Activated T-cell treated with anti-CD3 and anti-CD28 coated beads, Interleukin-2, amount 50 U/mL, for 48 hours (primary cell): ENCODE data around the gene VPS37C.
"Not testable (repeated sequence)": the region's sequence is repeated elsewhere in the genome, so short reads cannot be mapped to it uniquely, and the experiment has no call there.

Experiments used
- DNase-seq, 2 experiments: peaks; one replicate each; pipeline ENCODE4 v3.0.0-alpha.2; 2020

Gene VPS37C

DNA sequence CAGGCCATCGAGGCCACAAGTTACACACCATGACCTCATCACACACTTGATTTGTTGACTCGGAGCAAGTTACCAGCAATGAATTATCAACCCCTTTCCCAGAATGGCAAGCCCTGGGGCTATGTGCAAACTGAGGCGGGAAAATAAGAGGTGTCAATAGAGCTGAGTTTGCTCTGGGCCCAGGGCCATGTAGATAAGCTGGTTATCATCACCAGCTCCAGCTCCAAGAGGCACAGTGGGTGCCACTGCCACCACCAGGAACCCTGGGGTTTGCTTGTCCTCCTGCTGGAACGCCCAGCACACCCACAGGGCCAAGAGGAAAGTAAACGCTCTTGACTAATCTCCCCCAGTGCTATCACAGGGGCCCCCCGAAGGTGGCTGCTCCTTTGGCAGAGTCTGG lies 13.0 kb upstream of the VPS37C start:
- DNase-seq: no peak

DNA sequence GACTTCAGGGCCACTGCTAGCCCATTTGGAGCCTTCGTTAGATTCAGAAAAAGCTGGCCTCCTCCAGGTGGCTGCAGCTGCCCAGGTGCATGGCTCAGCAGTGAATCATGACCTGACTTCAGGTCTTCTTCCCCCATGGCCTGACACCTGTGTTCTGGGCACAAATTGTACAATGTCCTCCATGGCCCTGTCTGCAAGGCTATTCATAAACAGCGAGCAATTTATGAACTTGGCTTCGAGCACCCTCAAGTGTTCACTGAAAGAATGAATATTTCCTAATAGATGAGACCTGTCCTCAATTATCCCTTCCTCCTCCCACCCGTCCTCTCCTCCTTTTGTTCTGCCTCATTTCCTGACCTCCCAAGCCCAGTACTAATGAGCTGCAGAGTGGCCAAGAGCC lies 12.2 kb upstream of the VPS37C start:
- DNase-seq: no peak

DNA sequence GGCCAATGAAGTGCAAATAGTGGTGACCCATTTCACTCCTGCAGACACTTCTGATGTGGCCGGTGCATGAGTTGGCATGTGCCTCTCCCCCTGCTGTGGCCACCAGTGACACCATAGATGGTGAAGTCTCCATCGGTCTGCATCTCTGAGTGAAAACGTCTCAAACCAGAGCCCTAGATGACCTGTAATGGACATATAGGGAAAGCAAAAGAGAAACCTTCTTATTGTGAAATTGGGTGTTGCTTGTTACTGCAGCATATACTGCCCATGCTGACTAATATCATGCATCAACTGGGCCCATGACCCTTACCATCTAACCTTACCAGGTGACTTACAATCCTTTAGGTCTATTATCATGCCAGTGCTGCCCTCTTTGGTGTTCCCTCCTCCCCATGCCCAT lies 11.7 kb upstream of the VPS37C start:
- no peak for DNase-seq

DNA sequence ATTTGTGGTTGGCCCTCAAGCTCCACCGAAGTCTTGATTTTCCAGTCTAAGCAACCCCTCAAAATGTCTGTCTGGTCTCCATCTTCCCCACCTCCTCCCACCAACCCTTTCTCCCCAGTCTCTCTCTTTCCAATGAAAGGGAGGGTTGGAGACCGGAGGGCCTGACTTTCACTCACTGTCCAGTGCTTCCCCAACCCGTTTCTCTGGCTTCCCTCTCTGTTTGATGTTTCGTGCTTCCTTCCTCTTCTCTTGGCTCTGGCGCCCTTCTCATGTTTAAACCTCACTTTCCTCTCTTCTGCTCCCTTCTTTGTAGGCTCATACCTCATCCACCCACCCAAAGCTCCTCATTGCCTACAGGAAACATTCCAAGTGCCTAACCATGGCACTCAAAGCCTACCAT lies 11.1 kb upstream of the VPS37C start:
- no peak for DNase-seq

DNA sequence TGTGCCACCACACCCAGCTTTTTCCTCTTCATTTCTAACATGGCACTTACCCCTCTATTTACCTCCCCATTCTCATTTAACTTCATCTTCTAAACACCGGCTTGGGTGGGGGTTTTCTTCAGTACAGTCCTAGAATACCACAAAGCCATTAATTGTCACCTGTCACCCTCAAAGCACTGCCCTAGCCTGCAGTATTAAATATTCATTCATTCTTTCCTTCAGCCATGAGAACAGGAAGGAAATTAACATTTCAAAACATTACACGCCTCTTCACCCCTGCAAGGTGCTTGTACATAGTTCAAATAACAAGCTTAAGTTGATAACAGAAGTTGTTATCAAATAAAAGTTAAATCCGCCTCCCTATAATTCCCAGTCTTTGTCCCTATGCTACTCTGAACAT lies 10.7 kb upstream of the VPS37C start:
- DNase-seq: no peak

DNA sequence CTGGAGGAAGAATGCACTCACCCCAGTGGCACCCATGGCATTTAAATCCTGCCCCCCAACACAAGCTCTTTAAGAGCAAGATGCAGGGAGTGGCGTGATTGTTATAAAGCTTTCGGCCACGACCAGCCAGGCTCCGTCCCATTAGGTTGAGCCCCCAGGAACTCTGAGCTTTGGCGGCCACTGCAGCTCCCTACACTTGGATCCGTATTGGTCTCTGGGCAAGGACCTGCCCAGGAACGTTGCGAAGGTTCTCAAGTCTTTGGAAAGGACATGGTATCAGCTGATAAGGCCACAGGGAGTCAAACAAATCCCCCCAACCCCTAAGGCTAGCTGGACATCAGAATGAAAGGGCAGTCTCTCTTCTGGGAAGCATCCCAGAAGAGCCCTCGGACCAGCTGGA lies 9.3 kb upstream of the VPS37C start:
- DNase-seq: no peak

DNA sequence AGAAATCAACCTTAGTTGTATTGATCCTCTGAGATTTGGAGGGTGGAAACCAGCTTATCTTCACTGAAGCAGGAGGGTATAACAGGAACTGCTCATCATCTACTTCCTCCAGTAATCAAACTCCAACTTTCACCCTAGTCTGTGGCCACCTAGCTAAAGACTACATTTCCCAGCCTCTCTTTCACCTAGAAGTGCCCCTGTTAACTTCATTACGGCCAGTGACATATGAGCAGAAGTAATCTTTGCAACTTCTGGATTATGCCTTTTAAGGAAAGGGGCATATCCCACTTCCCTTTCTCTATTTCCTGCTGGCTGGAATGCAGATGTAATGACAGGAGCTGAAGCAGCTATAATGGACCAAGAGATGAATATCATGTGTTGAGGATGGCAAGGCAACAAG lies 7.6 kb upstream of the VPS37C start:
- no peak for DNase-seq

DNA sequence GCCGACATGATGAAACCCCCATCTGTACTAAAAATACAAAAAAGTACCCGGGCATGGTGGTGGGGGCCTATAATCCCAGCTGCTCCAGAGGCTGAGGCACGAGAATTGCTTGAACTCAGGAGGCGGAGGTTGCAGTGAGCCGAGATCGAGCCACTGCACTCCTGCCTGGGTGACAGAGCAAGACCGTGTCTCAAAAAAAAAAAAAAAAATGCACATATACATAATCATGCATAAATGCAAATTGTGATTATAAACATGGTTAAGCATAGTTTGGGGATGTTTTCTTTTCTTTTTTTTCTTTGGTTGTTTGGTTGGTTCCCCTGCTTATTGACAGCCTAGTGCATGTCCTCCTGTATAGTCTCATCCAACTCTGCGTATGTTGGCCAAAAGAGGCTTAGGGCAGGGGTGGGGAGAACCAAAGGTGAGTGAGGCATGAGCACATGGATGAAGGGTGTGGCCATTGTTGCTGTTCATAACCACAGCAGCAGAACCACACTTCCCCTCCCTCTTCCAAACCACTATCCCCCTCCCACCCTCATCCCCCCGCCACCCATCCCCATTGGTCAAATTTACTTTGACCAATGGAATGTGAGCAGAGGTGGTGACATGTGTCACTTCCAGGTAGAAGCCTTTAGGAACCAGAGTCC lies 6.9 kb upstream of the VPS37C start:
- no peak for DNase-seq

DNA sequence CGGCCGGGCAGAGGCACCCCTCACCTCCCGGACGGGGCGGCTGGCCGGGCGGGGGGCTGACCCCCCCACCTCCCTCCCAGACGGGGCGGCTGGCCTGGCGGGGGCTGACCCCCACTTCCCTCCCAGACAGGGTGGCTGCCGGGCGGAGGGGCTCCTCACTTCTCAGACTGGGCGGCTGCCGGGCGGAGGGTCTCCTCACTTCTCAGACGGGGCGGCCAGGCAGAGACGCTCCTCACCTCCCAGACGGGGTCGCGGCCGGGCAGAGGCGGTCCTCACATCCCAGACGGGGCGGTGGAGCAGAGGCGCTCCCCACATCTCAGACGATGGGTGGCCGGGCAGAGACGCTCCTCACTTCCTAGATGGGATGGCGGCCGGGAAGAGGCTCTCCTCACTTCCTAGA lies 5.1 kb upstream of the VPS37C start:
- not testable (repeated sequence) for DNase-seq

DNA sequence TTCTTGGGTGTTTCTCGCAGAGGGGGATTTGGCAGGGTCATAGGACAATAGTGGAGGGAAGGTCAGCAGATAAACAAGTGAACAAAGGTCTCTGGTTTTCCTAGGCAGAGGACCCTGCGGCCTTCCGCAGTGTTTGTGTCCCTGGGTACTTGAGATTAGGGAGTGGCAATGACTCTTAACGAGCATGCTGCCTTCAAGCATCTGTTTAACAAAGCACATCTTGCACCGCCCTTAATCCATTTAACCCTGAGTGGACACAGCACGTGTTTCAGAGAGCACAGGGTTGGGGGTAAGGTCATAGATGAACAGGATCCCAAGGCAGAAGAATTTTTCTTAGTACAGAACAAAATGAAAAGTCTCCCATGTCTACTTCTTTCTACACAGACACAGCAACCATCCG lies 4.6 kb upstream of the VPS37C start:
- DNase-seq: not testable (repeated sequence)

DNA sequence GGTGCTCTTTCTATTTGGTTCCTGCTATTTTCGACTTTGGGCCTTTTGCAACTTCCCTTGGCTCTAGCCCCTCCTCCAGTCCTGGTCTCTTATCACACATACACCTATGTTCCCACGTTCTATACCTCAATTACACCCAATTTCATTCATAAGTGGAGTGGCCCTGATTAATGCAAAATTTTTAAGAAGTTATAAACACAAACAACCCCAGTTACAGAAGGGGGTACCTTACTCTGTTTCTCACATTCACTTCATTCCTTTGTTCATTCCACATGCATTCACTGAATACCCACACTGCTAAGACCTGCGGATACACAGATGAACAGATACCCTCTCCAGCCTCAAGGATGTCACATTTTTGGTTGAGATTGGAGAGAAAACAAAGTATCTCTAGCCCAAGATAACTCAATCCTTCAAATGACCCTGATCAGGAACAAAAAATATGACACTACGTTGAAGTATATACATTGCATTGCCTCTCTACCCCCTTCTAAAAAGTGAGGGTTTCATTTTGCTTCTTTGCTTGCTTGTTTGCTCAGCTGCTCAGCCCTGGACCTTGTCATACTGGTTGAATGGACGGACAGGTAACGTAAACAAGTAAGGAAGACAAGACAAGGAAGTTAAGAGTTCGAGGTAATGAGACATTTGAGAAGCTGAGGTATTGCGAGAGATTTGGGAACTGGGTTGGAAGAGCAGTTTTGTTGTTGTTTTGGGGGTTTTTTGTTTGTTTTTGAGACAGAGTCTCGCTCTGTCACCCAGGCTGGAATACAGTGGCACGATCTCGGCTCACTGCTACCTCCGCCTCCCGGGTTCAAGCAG lies 3.6 kb upstream of the VPS37C start:
- DNase-seq: no peak

DNA sequence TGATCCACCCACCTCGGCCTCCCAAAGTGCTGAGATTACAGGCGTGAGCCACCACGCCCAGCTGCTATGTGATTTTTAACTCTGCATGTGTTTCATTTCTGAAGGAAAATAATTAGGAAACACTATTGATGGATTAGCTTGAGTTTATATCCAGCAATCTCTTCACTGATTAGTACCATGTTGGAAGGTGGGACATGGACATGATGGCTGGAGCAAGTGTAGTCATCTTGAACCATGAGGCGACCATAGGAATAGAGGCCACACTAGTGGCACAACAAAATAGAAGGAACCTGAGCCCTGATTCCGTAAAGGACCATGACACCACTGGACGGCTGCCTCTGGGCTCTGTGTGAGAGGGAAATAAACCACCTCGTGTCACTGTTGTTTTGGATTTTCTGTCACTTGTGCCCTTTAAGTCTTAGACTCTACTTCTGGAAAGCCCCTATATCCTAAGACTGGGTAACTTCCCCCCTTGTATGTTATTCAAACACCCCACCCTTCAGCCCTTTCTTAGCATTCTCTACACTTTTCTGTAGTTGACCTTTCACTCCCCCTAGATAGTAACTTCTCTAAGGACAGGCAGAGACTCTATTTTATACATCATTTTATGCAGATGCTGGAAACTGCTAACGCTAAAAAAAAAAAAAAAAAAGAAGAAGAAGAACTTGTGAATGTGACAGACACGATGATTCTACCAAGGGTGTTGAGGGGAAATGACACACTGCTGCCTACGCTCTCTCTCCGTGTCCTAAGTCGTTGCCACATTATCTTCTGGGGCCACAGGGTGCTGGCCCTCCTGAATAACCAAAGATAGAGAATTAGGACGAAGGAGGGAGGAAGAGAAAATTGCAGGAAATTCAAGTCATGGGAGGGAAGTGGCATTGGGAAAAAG lies 2.7 kb upstream of the VPS37C start:
- peak in 1 of 2 experiments; percentile 44 for DNase-seq

DNA sequence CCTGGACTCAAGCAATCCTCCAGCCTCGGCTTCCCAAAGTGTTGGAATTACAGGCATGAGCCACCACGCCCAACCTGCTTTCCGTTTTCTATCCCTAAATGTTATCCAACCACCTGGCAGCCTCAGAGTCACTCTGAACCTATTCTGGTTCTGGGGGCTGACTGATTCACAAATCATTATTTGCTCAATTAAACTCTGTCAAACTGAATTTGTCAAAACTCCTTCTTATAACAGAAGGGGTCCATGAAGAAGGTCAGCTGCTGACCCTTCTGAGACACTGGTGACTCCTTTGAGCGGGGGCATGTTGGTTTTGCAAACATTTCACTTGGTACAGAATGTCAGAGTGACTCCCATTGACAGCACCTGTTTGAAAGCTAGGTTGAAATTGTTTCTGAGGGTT lies 1.8 kb upstream of the VPS37C start:
- no peak for DNase-seq

DNA sequence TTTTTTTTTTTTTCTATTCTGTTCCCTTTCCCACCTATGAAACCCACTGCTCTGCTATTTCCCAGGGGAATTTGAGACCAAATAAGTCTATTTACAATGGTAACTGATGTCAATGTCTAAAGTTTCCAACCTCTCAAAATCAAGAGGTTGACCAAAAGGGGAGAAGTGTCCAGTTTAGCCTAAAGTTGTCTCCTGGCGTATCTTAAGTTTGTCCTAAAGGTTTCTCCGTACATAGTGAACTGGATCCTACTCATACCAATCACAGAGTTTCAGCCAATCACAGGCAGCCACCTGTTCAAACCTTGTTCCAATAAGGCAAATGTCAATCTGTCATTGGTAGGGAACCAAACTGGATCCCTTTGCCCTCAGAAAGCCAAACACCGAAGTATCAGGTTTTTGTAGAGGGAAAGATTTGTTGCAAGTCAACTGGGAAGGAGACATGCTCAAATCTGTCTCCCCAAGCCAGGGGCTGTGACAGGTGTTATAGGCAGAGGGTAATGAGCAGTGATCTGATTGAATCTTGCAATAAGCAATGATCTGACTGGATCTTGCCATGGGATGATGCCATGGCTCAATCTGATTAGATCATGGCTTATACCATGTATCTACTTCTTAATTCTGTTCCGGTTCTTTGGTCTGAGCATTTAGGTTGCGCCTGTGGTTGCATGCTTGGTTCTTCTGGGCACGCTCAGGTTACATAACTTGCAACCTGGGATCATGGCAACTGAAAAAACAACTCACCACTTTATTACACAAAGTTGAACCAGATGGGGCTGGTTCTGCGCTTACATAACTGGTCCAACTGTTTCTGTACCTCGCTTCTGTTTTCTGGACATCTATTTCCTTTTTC lies 1.1 kb upstream of the VPS37C start:
- peak; percentile 37 to 39 for DNase-seq

DNA sequence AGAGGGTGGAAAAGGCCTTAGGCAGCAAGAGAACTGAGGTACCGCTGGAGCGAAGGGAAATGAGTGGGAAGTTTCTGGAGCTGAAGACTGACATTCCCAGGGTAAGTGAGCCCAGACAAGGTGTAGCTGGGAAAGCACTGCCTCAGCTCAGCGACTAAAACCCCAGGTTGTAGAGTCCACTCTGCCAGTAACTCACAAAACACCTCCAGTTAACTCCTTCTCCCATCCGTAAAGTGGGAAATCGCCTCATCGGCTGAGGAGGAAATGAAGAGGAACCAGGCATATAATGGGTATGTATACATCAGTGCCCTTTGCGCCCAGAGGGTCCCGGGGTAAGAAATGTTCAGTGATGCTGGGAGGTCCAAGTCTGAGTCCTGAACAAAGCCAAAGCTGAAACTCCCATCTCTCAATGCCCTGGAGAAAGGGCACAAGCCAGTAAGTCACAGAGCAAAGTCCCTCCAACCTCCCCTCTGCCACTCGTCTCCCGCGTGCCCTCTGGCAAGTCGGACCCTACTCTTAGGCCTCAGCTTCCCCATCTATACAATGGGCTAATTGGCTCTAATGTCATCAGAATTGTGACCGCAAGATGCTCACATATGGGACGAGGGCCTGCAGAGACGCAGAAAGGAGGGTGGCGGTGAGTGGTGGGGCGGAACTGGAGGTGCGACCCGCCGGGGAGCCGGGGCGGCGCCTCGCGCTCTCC lies 588 bp downstream of the VPS37C start:
- DNase-seq: no peak

DNA sequence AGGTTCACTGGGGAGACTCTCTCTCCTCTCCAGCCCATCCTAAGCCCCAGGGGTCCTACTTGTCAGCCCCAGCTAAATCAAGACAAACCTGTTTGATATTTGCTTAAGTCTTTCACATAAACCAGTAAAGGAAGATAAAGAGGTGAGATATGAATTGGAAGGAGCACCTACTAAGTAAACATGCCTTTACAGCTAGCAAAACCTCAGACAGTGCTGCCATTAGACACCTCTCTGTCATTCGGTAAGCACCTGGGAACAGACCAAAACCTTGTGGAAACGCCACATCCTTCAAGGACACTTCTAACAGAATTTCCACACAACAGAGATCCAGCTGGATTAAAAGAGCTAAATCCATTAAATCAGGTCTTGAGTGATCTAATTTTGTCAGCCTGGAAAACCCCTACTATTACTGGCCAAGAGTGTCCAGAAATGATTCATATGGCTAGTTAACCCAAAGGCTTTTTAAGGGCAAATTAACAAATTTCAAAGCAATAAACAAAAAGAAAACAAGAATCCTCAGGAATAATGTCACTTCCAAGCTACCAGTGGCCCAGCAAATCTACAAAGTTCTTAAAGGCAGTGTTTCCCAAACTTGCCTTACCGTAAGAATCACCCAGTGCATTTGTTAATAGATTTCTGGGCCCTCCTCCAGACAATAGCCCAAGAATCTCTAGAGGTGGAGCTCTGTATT lies 2.4 kb downstream of the VPS37C start:
- DNase-seq: no peak

DNA sequence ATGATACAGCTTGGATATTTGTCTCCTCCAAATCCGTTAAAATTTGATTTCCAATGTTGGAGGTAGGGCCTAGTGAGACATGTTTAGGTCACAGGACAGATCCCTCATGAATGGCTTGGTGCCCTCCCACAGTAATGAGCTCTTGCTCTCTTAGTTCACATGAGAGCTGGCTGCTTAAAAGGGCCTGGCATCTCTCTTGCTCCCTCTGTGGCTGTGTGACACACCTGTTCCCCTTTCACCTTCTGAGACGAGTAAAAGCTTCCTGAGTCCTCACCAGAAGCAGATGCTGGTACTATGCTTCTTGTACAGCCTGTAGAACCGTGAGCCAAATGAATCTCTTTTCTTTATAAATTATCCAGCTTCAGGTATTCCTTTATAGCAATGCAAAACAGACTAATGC lies 3.5 kb downstream of the VPS37C start:
- no peak for DNase-seq

DNA sequence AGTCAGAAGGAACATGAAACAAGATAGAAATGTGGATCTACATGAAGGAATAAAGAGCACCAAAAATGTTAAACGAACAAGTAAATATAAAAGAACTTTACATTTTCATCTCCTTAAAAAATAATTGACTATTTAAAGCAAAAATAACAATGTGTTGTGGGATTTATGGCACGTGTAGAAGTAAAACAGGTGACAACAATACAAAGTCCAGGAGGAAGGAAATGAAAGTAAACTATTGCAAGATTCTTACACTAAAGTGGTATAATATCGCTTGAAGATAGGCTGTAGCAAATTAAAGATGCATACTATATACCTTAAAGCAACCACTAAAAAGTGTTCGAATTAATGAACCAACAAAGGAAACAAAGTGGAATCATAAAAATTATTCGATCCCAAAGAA lies 5.5 kb downstream of the VPS37C start:
- no peak for DNase-seq

DNA sequence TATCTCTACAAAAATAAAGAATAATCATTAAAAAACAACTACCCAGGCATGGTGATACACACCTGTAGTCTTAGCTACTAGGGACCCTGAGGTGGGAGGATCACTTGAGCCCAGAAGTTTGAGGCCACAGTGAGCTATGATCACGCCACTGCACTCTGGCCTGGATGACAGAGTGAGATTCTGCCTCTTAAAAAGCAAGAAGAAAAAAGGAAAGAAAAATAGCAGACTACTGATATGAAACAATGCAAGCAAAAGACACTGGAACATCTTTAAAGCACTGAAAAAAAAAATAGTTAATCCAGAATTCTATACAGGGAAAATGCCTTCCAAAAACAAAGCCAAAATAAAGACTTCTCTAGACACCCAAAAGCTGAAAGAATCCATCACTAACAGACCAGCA lies 5.9 kb downstream of the VPS37C start:
- no peak for DNase-seq

DNA sequence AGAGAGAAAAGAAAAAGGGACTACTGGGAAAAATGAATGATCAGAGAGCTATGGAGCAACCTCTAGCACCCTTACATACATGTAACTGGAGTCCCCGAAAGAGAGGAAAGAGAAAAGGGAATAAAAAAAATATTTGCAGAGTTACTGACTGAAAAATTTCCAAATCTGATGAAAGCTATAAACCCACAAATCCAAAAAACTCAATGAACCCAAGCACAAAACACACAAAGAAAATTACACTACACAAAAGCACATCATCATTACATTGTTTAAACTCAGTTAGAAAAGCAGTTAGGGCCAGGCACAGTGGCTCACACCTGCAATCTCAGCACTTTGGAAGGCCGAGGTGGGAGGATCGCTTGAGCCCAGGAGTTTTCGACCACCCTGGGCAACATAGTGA lies 6.7 kb downstream of the VPS37C start:
- DNase-seq: no peak

DNA sequence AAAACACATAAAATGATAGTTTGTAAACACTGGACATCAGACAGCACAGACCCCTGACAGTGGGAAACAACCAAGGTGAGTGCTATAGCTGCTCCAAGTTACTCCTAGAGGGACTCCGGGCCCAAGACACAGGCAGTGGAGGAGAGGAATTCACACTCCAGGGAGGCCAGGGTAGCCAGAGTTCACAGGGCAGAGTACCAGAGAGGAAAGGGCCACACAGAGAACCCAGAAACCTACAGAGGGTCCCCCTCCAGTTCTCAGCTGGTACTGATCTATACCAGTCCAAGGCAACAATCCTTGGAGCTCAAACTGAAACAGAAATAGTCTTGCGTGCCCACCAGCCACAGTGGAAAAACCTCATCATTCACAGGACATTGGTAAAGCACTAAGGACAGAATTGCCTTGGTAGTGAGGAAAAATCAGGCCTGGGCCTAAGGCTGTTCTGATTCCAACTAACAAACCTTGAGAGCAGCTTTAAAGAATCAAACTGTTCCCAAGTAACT lies 7.6 kb downstream of the VPS37C start:
- no peak for DNase-seq
